HG03175 (cell line): ENCODE results near the gene RUNDC1.
"Not testable (repeated sequence)": the region's sequence is repeated elsewhere in the genome, so short reads cannot be mapped to it uniquely, and the experiment has no call there.

ENCODE experiments used
- ATAC-seq: cut with Tn5 transposase; IDR thresholded peaks from one replicate; pipeline ENCODE4 v1.9.1; 2021; ENCODE audit warnings: mild to moderate bottlenecking, moderate library complexity; ENCODE audit not compliant: unreplicated experiment

RUNDC1 gene

GRCh38 chr17:42980274-42980765, at the start of gene RUNDC1:
TSS of gene RUNDC1 (plus strand) at chr17:42980565. CDS start at chr17:42980577, 12 bp downstream.
- peak; percentile 71 for ATAC-seq

- ATAC-seq: no peak
Observed at GRCh38 chr17:42937712-42938596, 42.4 kb upstream of the RUNDC1 start.

GRCh38 chr17:42944211-42944610, 36.2 kb upstream of the RUNDC1 start:
- ATAC-seq: no peak

GRCh38 chr17:42946812-42947211, 33.6 kb upstream of the RUNDC1 start:
- ATAC-seq: no peak

GRCh38 chr17:42950044-42950783, 30.2 kb upstream of the RUNDC1 start:
- no peak for ATAC-seq

GRCh38 chr17:42953669-42954068, 26.7 kb upstream of the RUNDC1 start:
- ATAC-seq: no peak

- peak; percentile 85 for ATAC-seq
Observed at GRCh38 chr17:42964161-42964932, 16.0 kb upstream of the RUNDC1 start, which contains the start of gene AARSD1. TSS of gene AARSD1 (minus strand) at chr17:42964454. CDS start at chr17:42964440, 14 bp downstream.

- ATAC-seq: no peak
Observed at GRCh38 chr17:42967925-42968324, 12.4 kb upstream of the RUNDC1 start.

- no peak for ATAC-seq
Observed at GRCh38 chr17:42969001-42969581, 11.3 kb upstream of the RUNDC1 start.

GRCh38 chr17:42971589-42971988, 8.8 kb upstream of the RUNDC1 start:
- ATAC-seq: no peak

GRCh38 chr17:42973323-42973722, 7.0 kb upstream of the RUNDC1 start:
- ATAC-seq: not testable (repeated sequence)

- no peak for ATAC-seq
Observed at GRCh38 chr17:42975265-42975664, 5.1 kb upstream of the RUNDC1 start.

GRCh38 chr17:42975701-42976100, 4.7 kb upstream of the RUNDC1 start:
- ATAC-seq: not testable (repeated sequence)

- no peak for ATAC-seq
Observed at GRCh38 chr17:42979511-42980273, 673 bp upstream of the RUNDC1 start, which contains the start of gene PTGES3L. TSS of gene PTGES3L (minus strand) at chr17:42980080. CDS start at chr17:42980053, 27 bp downstream.

GRCh38 chr17:42980766-42981397, 517 bp downstream of the RUNDC1 start:
- ATAC-seq: peak; percentile 56

- no peak for ATAC-seq
Observed at GRCh38 chr17:42982266-42982665, 1.9 kb downstream of the RUNDC1 start.

- ATAC-seq: peak; percentile 41
Observed at GRCh38 chr17:42985225-42985624, 4.9 kb downstream of the RUNDC1 start.

GRCh38 chr17:42989141-42989540, 8.8 kb downstream of the RUNDC1 start:
- ATAC-seq: no peak
